Transverse colon (tissue), 4 donors: ENCODE results near the gene C2orf92. TPM values are rescaled to one million over a fixed set of nuclear protein-coding genes. Genes with fewer than 3 reads are reported as not detected.

Source experiments
- DNase-seq: peaks from one replicate; pipeline ENCODE4 v3.0.0-alpha.2; 2019
- H3K27ac ChIP-seq, 4 donors: fragments of 200-600 bp; sonication (generic); 2 replicates each; pipeline ENCODE4 v1.5.1; 2016 to 2018; ENCODE audit warnings: inconsistent platforms in 4 of 4
- H3K27me3 ChIP-seq: fragments of 200-600 bp; sonication (generic); 2 replicates; pipeline ENCODE4 v1.5.1; 2017; ENCODE audit warnings: inconsistent platforms
- H3K36me3 ChIP-seq, 4 donors: fragments of 200-600 bp; sonication (generic); 2 replicates each; pipeline ENCODE4 v1.5.1; 2017 to 2019; ENCODE audit warnings: inconsistent platforms in 4 of 4
- H3K4me1 ChIP-seq, 4 donors: fragments of 200-600 bp; sonication (generic); 2 replicates each; pipeline ENCODE4 v1.5.1; 2017 to 2020; ENCODE audit warnings: inconsistent platforms in 4 of 4
- H3K4me3 ChIP-seq, 4 donors: fragments of 200-600 bp; sonication (generic); 1 replicate in 1 of 4; 2 replicates in 3 of 4; pipeline versions ENCODE4 v1.5.1 to v1.6.1; 2017 to 2019; ENCODE audit warnings: inconsistent platforms in 4 of 4
- H3K9me3 ChIP-seq, 2 donors: fragments of 200-600 bp; sonication (generic); 2 replicates each; pipeline ENCODE4 v1.5.1; 2017 to 2019; ENCODE audit warnings: inconsistent platforms in 2 of 2
- EP300 ChIP-seq: sonication (generic); formaldehyde crosslinking; IDR thresholded peaks from one replicate; pipeline ENCODE4 v1.6.1; 2017; ENCODE audit warnings: antibody characterized with exemption, low read depth
- POLR2A ChIP-seq: fragments of 450-650 bp; IDR thresholded peaks from one replicate; pipeline ENCODE4 v1.6.1; 2016; ENCODE audit warnings: antibody characterized with exemption, mild to moderate bottlenecking, moderate library complexity
- POLR2AphosphoS5 ChIP-seq, 3 donors: sonication (generic); formaldehyde crosslinking; IDR thresholded peaks; one replicate each; pipeline ENCODE4 v1.6.1; 2016; ENCODE audit warnings: antibody characterized with exemption in 3 of 3
- WGBS, 2 donors: methylation state at CpG; one replicate each; pipeline ENCODE4 v1.1.5; 2018; ENCODE audit warnings: low coverage in 1 of 2; 5-methylcytosine and 5-hydroxymethylcytosine counted together
- in situ Hi-C, 4 donors: fragments of 200-750 bp; cut with MboI; loops; one replicate each; pipeline versions ENCODE4 v1.15.0 to v1.15.1; 2017; ENCODE audit warnings: low sequenced_read_pairs in 3 of 4, low pct_ligation_motif_present in 1 of 4, low pct_unique_long_range_greater_than_20kb in 1 of 4
- intact Hi-C: fragments of 100-400 bp; cut with DNase I; formaldehyde crosslinking; loops from one replicate; pipeline ENCODE4 v1.15.1; 2023; ENCODE audit warnings: low total_unique reads
- total RNA-seq, 4 donors: library from RNA; depleted of rRNA; stranded (reverse); fragments of >200 nt; gene quantifications; one replicate each; pipeline ENCODE4 v1.1.0, GENCODE V29; 2016
- TF ChIP-seq, protein P1 (sequence below), 5 experiments: fragments of 200-600 bp in 3 of 5; fragments of 450-650 bp in 2 of 5; sonication (generic) in 3 of 5; IDR thresholded peaks; 1 replicate in 2 of 5; 2 replicates in 3 of 5; pipeline ENCODE4 v1.5.1; 2016 to 2017; ENCODE audit warnings: antibody characterized with exemption in 5 of 5, inconsistent platforms in 3 of 5, mild to moderate bottlenecking in 2 of 5, moderate library complexity in 1 of 5

Gene C2orf92
- total RNA-seq, 4 donors from 2014 or later: 13.8 to 27.3 (median 17.9) TPM

DNA sequence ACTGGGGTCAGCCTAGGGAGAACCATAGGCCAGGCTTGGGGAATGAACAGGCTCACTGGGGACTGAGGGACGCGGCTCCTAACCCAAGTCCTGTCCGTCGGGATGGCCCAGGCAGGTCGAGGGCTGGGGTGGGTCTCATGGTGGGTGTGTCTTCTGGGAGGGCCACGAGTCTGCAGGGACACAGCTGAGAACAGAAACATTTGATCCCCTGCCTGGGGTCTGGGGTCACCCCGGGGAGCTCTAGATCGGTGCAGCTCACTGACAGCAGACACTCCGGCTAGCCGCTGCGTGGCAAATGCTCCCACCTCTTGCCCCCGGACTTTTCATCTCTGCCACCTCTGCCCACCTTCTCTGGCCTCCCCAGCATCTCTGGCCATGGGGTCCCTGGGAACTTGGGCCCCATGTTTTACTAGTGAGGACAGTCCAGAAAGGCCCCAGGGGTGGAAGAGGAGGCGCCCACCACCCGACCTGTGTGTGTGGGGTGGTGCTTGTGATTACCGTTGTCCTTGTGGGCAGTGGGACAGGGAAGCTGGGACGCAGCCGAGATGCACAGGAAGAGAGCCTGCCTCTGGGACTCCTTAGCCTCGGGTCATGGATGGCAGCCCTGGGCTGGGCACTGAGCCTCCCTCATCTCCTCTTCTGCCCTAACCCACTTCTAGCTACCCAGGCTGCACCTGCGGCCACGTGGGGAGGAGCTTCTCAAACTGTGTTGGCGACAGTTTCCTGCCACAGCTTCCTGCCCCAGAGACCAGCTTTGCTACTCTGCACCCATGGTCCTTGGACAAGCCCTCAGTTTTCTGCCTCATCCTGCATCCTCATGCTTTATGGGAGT, 48.8 kb downstream of the C2orf92 start:
- TF ChIP-seq POLR2AphosphoS5 (IDR thresholded peaks at IDR 0.05): no peak
- TF ChIP-seq, protein P1, sequence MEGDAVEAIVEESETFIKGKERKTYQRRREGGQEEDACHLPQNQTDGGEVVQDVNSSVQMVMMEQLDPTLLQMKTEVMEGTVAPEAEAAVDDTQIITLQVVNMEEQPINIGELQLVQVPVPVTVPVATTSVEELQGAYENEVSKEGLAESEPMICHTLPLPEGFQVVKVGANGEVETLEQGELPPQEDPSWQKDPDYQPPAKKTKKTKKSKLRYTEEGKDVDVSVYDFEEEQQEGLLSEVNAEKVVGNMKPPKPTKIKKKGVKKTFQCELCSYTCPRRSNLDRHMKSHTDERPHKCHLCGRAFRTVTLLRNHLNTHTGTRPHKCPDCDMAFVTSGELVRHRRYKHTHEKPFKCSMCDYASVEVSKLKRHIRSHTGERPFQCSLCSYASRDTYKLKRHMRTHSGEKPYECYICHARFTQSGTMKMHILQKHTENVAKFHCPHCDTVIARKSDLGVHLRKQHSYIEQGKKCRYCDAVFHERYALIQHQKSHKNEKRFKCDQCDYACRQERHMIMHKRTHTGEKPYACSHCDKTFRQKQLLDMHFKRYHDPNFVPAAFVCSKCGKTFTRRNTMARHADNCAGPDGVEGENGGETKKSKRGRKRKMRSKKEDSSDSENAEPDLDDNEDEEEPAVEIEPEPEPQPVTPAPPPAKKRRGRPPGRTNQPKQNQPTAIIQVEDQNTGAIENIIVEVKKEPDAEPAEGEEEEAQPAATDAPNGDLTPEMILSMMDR (IDR thresholded peaks at IDR 0.05): no peak
- TF ChIP-seq POLR2A: no peak
- TF ChIP-seq EP300: no peak
- Histone ChIP-seq H3K27me3 (no peaks in the 10 kb centered on the region), H3K9me3 (no peaks in the 10 kb centered on the region), H3K4me3 (peak overlapping the region in 1 of 4 donors; percentile 4), H3K27ac (peak overlapping the region in 1 of 4 donors; percentile 21), H3K36me3 (no peaks in the 10 kb centered on the region), H3K4me1 (no peaks in the 10 kb centered on the region)
- peak; percentile 58 for DNase-seq
- 78% methylated on average over 21 of the region's 21 CpGs; no CpG with 5 or more reads in 1 of the 2 donors for WGBS, 2 donors
- intact Hi-C loops: no loop called here
- in situ Hi-C loops: no loop called here

DNA sequence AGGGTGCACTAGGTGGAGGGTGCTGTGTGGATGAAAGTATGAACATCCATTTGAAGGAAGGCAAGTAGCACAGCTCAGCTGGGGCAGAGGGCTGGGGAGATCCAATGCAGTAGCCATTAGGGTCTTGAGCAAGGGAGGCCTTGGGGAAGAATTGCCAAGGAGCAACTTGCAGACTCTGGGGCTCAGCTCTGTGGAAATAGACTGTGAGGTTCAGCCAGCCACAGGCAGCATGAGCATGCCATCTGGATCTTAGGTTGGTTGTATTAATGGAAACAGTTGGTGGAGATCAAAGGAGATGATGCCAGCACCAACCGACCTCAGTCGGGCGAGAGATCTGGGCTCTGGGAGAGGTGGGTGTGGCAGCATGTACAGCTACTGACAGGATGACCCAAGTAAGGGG, 49.4 kb downstream of the C2orf92 start:
- Histone ChIP-seq H3K27me3 (no peaks in the 10 kb centered on the region), H3K4me1 (no peaks in the 10 kb centered on the region), H3K36me3 (no peaks in the 10 kb centered on the region), H3K27ac (no peak overlapping the region), H3K4me3 (no peak overlapping the region), H3K9me3 (no peaks in the 10 kb centered on the region)
- in situ Hi-C loops: no loop called here
- intact Hi-C loops: no loop called here
- DNase-seq: no peak
- TF ChIP-seq, protein P1 (IDR thresholded peaks at IDR 0.05): no peak
- no peak for TF ChIP-seq POLR2A
- TF ChIP-seq POLR2AphosphoS5 (IDR thresholded peaks at IDR 0.05): no peak
- no peak for TF ChIP-seq EP300
- WGBS, 2 donors: 35% methylated on average over 3 of the region's 3 CpGs; no CpG with 5 or more reads in 1 of the 2 donors

DNA sequence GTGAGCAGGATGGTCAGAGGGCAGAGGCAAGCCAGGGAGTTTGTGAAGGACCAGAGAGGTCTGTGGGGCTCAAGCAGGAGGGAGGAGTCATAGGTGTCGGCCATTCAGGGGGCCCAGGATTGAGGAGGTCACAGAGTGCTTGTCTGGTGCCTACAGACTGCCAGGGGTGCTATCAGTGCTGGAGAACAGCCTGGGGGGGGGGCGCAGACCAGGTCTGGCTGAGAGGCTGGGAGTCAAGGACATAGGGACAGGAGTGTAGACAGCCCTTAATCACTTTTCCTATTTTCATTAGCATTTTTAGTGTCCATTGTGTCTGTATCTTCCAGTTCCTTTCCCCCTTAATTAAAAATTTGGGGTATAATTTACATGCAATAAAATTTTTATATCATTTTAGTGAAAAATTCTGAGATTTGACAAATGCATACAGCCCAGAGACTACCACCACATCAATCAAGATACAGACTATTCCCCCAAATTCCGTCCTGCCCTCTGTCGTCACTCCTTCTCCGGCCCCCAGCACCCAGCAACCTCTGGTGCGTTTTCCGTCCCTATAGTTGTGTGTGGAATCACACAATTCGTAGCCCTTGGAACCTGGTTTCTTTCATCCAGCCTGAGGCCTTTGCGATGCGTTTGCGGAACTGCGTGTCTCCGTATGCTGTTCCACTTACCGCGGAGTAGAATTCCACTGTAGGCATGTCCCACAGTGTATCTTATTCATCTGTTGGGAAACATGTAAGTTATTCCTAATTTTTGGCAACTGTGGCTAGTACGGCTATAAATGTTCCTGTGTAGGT, 50.0 kb downstream of the C2orf92 start:
- Histone ChIP-seq H3K27me3 (no peaks in the 10 kb centered on the region), H3K9me3 (no peaks in the 10 kb centered on the region), H3K27ac (no peak overlapping the region), H3K4me1 (no peaks in the 10 kb centered on the region), H3K4me3 (no peak overlapping the region), H3K36me3 (no peaks in the 10 kb centered on the region)
- DNase-seq: no peak
- in situ Hi-C loops: no loop called here
- intact Hi-C loops: no loop called here
- WGBS, 2 donors: 94 to 95% methylated on average over 6 to 16 of the region's 16 CpGs
- TF ChIP-seq, protein P1 (IDR thresholded peaks at IDR 0.05): no peak
- TF ChIP-seq EP300: no peak
- TF ChIP-seq POLR2A: no peak
- no peak for TF ChIP-seq POLR2AphosphoS5 (IDR thresholded peaks at IDR 0.05)

DNA sequence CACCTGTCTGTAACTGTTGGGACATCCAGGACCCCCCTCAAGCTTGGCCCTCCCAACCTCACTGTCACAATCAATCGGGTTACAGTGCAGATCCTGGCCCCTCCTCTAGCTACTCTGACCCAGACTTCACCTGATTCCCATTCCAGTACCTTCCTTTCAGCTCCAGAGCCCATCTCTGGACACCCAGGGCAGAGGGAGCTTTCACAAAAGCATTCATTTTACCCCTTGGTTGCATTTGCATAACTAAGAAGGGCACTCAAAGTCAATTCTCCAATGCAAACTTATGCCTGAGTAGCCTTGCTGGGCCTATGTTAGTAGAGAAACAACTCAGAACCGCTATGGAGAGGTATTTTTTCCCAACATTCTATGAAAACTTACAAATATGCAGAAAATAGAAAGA, 51.2 kb downstream of the C2orf92 start:
- intact Hi-C loops (no loop called here), in situ Hi-C loops (no loop called here)
- Histone ChIP-seq H3K27me3 (no peaks in the 10 kb centered on the region), H3K4me3 (no peak overlapping the region), H3K36me3 (no peaks in the 10 kb centered on the region), H3K27ac (no peak overlapping the region), H3K4me1 (no peaks in the 10 kb centered on the region), H3K9me3 (no peaks in the 10 kb centered on the region)
- 78 to 83% methylated on average over 1 to 2 of the region's 2 CpGs for WGBS, 2 donors
- no peak for DNase-seq
- TF ChIP-seq POLR2A: no peak
- TF ChIP-seq, protein P1 (IDR thresholded peaks at IDR 0.05): no peak
- no peak for TF ChIP-seq POLR2AphosphoS5 (IDR thresholded peaks at IDR 0.05)
